Measurements from ENCODE around the gene DDI2.
"Not testable (repeated sequence)": the region's sequence is repeated elsewhere in the genome, so short reads cannot be mapped to it uniquely, and the experiment has no call there.

Gene DDI2

DNA sequence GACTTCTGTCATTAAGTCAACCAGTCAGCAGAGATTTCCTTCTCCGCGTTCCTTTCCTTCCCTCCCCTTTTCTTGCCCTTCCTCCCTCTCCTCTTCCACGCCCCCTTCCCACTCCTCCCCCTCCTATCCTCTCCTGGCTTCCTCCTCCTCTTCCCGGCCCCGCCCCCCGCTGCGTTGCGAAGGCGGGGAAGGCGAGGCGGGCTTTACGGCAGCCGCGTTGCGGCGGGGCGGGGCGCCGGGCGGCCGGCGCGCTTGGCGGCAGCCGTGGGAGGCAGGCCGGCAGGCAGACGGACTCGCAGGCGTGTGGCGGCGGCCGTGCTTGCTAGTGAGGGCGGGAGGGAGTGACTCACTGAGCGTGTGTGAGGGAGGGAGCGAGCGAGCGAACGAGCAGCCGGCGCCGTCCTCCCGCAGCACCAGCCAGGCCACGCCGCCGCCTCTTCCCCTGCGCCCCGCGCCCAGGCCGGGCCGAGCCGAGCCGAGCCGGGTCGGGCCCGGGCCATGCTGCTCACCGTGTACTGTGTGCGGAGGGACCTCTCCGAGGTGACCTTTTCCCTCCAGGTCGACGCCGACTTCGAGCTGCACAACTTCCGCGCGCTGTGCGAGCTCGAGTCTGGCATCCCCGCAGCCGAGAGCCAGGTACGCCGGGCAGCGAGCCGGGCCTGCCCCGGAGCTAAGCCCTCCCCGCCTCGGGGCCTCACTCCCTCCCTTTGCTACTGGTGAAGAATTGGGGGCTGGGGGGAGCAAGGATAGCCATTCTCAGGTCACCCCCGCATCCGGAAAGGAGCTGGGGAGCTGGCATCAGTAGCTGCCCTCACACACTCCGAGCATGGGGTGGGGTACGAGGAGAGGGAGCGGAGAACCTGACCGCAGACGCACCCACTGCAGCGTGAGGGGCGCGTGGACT, at the start of gene DDI2:
DDI2 (plus strand) TSS at position 286 of the 904 bp plus-strand sequence; CDS start at position 499, 213 bp downstream.
- DNase-seq (ENCODE audit: low spot score), result peak; percentile 99

DNA sequence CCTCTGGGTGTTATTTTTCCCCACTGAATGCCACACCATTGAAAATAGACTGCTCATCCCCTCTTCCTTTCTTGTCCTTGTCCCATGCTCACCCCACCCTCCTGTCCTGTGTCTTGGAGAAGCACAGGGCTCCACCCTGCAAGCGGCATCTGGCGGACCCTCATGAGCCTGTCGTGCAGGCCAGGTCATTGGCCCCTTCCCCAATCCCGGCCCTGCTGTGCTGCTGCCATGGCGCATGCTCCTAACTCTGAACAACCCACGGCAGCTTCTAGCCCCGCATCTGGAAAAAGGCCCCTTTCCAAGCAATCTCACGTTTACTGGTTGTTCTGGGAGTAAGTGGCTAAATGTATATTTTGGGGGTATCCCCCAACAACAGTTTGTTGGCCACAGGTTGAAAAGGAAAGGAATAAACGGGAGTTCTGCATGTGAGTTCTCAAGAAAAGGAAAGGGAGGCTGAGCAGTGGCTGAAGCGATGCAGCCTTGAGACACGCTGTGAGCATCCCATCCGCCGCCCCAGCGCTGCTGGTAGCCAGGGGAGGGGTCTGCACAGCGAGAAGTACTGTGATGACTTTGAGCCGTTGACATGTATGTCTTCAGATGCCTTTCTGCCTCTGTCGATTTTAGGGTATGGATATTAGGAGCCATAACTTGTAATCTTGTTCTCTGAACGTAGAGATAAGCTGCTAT, 48.7 kb upstream of the DDI2 start:
- no peak for DNase-seq (ENCODE audit: low spot score)

DNA sequence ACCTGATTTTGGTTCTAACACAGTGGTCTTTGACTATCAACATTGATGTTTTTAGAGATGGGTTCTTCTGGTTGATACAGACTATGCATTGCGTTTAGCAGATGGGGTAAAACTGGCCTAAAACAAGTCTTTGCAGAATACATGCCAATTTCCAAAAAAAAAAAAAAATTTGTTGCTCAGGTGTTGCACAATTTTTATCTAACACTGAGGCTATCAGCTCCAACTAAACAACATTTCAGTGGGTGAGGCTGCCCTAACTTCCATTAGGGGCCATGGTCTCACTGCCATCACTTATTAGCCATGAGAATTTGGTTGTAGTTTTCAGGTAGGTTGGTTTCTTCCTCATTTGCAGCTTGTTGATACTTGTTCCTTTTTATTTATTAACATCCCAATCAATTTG, 46.4 kb upstream of the DDI2 start:
- no peak for DNase-seq (ENCODE audit: low spot score)

DNA sequence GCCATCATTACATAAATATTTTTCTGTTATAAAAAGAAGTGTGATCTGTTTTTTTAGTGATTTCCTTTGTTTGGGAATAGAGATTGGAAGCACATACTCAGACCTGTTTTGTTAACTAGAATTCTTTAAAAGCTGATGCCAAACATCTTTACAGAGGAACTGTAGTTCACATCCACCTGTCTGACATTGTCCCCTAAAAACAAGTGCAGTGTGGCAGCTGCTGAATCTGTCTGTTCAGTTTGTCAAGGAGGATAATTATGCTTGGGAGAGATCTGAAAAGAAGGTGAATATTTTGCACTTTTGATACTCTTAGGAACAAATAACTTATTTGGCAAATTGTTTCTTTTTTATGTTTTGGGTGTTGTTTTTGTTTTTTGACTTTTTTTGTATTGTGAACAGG, 46.0 kb upstream of the DDI2 start:
- no peak for DNase-seq (ENCODE audit: low spot score)

DNA sequence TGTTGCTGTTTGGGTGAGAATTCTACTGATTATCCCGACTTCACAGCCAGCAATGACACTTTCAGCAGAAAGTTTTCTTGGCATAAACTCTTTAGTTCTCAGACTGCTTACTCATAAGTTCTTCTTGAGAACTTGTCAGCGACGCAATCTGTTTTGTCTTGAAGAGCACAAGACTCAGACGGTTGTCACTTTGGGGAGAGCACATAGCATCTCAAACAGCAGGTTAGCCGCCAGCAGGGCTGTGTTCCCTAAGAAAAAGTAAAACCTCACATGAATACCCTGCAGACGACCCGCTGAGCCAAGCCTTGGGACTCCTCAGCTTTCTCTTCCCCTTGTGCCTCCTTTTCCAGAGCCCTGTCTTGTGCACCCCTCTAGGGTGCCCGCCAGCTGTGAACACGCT, 43.8 kb upstream of the DDI2 start:
- DNase-seq (ENCODE audit: low spot score), result no peak

DNA sequence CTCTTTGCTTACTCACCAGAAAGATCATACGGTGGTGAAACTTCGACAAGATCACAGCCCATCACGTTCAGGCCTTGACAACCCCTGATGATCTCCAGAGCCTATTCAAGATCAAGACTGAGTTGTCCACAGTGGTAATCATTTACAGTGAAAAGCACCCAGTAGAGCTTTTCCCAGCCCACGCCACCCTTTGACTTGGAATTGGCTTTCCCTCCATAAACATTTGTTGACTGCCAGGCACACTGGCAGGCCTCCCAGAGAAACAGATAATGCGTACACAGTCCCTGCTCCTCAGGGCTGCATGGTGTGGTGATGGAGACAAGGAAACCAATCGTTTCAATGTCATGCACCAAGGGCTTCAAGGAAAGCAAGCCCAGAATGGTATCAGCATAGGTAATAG, 42.5 kb upstream of the DDI2 start:
- DNase-seq (ENCODE audit: low spot score), result no peak

DNA sequence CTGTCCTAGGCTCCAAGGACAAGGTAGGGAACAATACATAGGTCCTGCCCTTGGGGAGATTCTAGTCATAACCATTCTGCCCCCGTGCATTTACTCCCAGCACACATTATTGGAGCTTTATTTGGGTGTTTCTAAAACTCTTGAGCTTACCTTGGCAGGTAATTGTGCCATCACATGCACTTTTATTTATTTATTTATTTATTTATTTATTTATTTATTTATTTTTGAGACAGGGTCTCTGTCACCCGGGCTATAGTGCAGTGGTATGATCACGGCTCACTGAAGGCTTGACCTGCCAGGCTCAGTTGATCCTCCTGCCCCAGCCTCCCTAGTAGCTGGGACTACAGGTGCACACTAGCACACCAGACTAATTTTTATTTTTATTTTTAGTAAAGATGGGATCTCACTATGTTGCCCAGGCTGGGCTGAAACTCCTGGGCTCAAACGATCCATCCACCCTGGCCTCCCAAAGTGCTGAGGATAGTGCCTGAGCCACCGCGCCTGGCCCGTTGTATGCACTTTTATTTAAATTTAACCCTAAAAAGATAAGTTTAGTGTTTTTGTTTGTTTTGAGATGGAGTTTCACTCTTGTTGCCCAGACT, 41.6 kb upstream of the DDI2 start:
- DNase-seq (ENCODE audit: low spot score), result no peak

DNA sequence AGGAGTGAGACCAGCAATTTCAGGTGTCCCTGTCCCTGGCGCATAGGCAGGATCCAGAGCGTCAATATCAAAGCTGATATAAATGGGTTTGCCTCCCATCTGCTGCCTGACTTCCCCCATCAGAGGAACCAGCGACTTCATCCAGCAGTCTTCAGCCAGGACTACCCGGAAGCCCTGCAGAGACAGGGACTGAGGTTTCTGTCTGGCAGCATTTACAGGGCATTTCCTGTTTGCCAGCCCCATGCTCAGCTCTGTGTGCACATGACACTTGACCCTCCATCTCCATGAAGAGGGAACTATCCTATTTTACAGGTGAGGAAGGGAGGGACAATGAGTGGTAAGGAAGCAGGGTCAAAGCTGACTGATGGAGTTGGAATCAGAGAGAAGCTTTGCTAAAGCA, 39.6 kb upstream of the DDI2 start:
- DNase-seq (ENCODE audit: low spot score), result no peak

DNA sequence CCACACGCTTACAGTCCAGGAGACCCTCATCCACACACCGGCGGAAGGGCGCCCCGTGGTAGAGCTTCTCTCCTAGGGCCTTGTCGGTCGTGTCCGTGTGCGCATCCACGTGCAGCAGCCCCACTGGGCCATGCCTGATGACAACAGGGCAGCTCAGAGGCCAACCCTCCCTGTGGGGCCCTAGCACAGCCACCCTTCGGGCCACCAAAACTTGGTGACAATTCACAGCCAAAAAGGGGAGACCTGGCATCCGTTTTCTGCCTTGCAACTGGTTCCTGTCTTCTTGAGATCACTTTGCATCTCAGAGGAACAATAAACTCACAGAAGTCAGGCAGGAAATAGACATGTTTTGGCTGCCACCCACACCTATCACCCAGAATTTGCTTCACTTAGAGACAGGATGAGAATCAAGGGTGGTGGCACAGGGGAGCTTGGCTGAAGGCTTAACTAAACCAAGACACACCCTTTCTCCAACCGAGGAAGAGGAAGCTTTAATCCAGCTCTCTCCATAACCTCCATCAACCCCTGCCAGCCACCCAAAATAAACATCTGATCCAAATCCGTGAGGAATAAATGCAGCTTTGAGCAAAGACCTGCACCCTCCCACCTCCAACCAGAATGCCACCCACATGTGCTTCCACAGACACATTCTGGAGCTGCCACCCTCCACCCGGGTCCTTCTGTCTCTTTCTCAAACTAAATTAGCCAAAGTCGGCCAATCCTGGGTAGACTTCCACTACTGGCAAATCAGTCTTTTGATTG, 38.2 kb upstream of the DDI2 start:
- DNase-seq (ENCODE audit: low spot score), result no peak

DNA sequence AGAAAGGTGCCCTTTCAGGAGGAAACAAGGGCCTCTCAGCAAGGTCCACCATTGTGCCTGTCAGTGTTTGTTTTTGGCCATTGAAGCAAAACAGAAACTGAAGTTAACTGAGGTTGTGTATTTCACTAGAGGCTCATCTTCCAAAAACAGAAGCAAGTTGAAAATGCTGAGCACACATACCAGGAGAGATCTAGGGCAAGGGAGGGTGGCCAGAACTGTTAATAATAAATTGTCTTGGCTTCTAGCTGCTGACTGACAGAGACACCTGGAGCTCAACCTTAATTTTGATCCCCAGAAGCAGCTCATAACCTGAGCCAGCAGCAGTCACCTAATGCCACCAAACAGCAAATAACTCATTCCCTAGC, 37.6 kb upstream of the DDI2 start:
- DNase-seq (ENCODE audit: low spot score), result no peak

DNA sequence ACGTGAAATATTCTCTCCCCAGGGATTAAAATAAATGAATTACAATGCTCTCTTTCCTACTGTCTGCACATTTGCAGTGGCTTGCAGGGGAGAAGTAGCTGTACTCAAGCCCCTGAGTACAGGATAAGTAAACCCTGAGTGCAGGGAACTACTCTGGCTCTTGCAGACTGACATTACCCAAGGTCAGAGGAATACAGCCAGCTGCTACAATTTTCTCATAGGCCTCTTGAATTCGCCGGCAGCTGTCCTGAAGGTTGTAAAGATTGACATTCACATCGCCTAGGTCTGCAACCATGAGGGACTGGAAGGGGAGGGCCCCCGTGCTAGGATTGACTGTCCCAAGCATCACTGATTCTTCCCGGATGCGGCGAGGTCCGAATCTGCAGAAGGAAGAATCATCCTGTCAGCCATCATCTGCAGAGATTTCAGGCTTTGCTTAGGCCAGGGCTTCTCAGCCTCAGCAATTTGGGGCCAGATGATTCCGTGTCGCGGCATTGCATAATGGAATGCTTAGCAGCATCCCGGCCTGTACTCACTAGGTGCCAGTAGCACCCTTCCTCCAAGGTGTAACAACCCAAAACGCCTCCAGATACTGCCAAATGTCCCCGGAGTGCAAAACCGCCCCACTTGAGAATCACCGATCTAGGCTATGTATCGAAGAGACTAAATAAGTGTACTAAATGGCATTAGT, 34.1 kb upstream of the DDI2 start:
- no peak for DNase-seq (ENCODE audit: low spot score)

DNA sequence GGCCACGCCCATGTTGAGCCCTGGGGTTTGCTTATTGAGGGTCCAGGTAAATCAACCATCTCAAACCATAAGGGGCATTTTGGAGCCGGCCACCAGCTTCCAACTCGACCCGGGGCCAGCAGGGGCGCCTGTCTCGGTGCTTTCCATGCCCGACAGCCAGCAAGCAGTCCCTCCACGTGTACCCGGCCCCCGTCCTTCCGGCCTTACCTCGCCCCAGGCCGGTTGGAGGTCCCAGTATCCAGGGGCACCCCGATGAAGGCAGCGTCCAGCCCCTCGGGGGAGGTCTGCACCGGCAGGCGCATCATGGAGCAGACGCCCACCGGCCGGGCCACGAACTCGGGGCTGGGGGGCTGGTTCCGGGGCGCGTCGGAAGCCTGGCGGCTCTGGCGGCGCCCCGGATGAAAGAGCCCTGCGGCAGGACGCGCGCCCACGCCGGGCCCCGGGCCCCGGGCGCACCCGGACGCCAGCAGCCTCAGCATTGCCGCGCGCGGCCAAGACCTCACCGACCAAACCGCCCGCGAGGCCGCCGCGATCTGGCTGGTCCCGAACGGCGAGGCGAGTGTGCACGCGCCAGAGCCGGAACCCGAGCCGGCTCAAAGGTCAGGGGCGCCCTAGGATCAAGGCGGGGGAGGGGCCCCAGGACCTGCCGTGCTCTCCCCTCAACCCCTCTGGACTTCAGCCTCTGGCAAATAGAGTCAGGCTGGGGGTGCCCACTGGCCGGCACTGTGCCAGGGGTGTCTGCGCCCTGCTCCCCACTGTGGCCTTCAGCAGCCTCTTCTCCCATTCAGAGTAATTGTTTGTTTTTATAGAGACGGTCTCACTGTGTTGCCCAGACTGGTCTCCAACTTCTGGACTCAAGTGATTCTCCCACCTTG, 32.5 kb upstream of the DDI2 start, which contains the start of gene AGMAT:
AGMAT (minus strand) TSS at position 563 of the 875 bp plus-strand sequence; CDS start at position 479, 84 bp downstream.
- DNase-seq (ENCODE audit: low spot score), result no peak

DNA sequence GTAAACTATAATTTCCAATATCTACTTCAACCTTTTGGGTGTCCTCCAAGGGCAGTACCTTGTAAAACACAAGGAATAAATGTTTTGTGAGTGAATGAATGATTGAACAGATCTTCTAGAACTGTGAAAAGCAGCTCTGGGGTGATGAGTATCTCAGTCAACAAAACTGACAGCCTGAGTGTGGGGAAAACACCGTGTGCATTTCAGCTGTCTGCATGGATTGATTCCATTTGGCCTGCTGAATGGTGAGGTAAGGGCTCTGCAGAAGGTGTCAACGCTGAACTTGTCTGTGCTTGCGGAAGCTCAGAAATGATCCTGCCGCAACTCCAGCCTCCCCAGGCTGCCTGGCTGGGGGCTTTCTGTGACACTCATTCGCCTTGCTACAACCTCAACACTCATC, 25.0 kb upstream of the DDI2 start:
- no peak for DNase-seq (ENCODE audit: low spot score)

DNA sequence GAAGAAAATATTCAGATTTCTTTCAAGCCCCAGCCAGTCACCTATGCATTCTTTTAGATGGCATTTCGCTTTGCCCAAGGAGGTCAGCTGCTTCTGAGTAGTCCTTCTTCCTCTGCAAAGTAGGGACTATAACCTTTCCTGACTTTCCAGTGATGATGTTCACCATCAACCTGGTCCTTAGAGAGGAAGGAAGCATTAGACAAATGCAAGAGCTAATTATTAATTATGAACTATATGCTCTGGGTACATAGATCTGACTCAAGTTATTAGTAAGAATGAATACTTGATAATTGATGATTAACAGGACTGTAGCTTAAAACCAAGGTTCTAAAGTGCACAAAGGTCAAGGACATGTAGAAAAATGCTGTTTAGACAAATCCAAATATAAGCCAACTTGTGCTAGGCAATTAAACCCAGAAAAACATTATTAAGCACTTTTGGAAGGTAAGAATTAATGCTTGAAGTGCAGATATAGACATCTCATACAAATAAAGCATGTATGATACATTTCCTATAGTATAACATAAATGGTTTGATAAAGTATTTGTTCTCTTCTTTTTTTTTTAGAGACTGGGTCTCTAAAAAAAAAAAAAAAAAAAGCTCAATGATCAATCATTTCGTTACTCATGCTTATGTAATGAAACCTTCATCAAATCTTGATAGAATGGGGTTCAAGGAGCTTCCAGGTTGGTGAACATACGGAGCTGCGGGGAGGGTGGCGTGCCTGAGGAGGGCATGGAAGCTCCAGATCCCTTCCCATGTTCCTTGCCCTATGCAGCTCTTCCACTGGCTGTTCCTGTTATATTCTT, 21.2 kb upstream of the DDI2 start:
- no peak for DNase-seq (ENCODE audit: low spot score)

DNA sequence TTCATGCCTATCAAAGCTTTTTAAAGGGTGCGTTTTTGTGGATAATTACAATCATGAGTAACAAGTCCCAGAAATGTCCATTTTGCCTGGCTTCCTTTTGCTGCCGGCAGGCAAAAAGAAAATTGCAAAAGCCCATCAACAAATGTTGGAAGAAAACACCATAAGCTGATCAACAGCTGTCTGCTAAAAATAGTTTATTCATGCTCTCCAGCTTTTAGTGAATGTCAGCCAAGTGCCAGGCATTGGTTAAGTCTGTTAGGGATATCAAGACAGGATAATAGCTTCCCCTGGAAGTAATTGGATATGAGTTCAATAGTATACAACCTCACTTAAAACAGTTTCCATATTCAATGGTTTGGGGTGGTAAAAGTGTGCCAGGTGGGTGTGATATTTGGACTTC, 18.8 kb upstream of the DDI2 start:
- DNase-seq (ENCODE audit: low spot score), result no peak

DNA sequence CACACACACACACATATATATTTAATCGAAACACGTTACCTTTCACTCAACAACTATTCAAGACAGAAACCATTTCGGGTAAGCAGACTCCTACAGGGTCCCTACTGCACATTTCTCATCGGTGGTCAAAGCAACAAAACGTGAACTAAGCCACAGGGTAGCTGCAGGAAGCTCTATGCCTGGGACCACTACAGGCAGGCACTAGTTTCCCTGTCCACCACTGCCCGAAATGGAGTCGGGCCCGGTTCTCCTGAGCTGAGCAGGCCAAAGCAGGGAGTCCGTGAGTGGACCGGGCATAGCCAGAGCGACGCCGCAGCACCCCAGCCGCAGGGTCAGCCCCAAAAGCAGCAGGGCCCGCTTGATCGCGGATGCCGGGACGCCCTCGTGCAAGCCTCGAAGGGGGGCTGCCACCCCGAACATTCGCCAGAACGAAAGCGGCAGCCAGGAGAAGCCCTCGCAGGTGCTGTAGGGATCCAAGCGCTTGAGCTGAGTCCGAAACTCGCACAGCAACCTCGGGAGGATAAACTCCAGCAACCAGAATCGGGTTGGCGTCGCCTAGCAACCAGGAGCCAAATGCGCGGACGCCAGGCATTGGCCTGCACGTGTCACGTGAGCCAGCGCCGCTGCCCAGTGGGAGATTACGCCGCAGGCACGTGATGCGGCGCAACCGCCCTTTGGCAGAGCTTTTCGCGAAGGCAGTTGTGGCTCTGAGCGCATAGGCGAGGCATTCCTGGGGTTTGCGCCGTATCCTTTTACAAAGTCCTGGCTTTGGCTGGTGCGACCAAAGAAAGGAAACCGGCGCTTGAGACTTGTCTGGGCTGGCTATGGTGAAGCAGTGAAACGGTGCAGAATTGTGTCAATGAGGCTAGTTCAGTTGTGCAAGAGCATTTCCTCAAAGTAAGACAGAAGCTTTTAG, 13.9 kb upstream of the DDI2 start:
- DNase-seq (ENCODE audit: low spot score), result peak; percentile 95

DNA sequence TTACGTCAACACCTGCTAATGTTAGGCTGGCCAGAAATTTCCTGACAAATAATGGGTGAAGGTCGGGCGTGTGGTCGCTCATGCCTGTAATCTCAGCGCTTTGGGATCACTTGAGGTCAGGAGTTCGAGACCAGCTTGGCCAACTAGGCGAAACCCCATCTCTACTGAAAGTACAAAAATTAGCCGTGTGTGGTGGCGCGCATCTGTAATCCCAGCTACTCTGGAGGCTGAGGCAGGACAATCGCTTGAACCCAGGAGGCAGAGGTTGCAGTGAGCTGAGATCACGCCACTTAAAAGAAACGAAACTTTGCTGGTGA, 13.3 kb upstream of the DDI2 start:
- not testable (repeated sequence) for DNase-seq (ENCODE audit: low spot score)

DNA sequence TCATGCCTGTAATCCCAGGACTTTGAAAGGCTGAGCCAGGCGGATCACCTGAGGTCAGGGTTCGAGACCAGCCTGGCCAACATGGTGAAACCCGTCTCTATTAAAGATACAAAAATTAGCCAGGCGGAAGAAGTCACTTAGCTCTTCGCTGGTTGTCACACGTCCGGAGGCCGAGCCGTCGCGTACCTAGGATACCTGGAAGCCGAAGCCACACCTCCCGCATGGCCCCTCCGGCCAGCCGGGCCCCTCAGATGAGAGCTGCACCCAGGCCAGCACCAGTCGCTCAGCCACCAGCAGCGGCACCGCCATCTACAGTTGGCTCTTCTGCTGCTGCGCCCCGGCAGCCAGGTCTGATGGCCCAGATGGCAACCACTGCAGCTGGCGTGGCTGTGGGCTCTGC, 12.9 kb upstream of the DDI2 start:
- not testable (repeated sequence) for DNase-seq (ENCODE audit: low spot score)
